ENCODE data around the gene LMAN2.

LMAN2 gene

GRCh38 chr5:177353093-177353492 lies 1.6 kb upstream of the LMAN2 start:
- no peaks in the 10 kb centered on the region for H3K9me3 ChIP-seq (replicated peaks in 1 of 2; ENCODE audit: control insufficient read depth in 2 of 2, insufficient read depth in 1 of 2, low read depth in 1 of 2, low read length in 2 of 2)
- no peak overlapping the region for H3K9ac ChIP-seq (ENCODE audit: low read depth, low read length, poor library complexity)
- H4K8ac ChIP-seq (ENCODE audit: low read depth, low read length): no peak overlapping the region
- H2BK15ac ChIP-seq (ENCODE audit: low read length): no peak overlapping the region
- H3K18ac ChIP-seq (ENCODE audit: low read length): no peak overlapping the region
- peaks cover 4 to 15% of the 10 kb centered on the region in 2 donors for H3K36me3 ChIP-seq (replicated peaks in 1 of 2; ENCODE audit: control insufficient read depth in 2 of 2, insufficient read depth in 2 of 2, low read length in 2 of 2)
- H3K79me1 ChIP-seq (ENCODE audit: low read depth, low read length): peaks cover 11% of the 10 kb centered on the region
- no peak overlapping the region for H3K23ac ChIP-seq (ENCODE audit: low read depth, low read length, poor library complexity)
- no peak overlapping the region for H2BK5ac ChIP-seq (ENCODE audit: low read length)
- no peak overlapping the region for H3K4ac ChIP-seq (ENCODE audit: low read length)
- no peak for DNase-seq (ENCODE audit: low spot score)
- H2BK120ac ChIP-seq (ENCODE audit: low read depth, low read length): no peak overlapping the region
- no peak overlapping the region for H3K4me3 ChIP-seq (ENCODE audit: low read length in 2 of 2)
- H3K27ac ChIP-seq (replicated peaks; ENCODE audit: low read length): no peak overlapping the region
- H2AFZ ChIP-seq (ENCODE audit: low read length): no peak overlapping the region
- no peak overlapping the region for H3K14ac ChIP-seq (ENCODE audit: low read length)
- H2AK5ac ChIP-seq (ENCODE audit: low read depth, low read length): no peak overlapping the region
- H3K4me1 ChIP-seq (ENCODE audit: control insufficient read depth in 2 of 2, insufficient read depth in 1 of 2, low read depth in 1 of 2, low read length in 2 of 2): peaks cover 8 to 23% of the 10 kb centered on the region in 2 donors
- H3K4me2 ChIP-seq (ENCODE audit: insufficient read depth, low read length, poor library complexity, severe bottlenecking): no peak overlapping the region
- H3K27me3 ChIP-seq (ENCODE audit: control insufficient read depth in 3 of 3, insufficient read depth in 3 of 3, low read depth in 1 of 3, low read length in 3 of 3): peaks cover 0 to 12% (median 0%) of the 10 kb centered on the region in 3 experiments
- no peak overlapping the region for H4K91ac ChIP-seq (ENCODE audit: low read depth, low read length, poor library complexity)
- no peak overlapping the region for H2BK12ac ChIP-seq (ENCODE audit: low read length)
- no CpG with 5 or more reads among the region's 5 CpGs for WGBS, 2 donors (ENCODE audit: extremely low coverage in 2 of 2, insufficient read length in 2 of 2, insufficient replicate concordance in 1 of 2)

GRCh38 chr5:177350776-177351391 lies 584 bp downstream of the LMAN2 start:
- Histone ChIP-seq H2BK120ac (ENCODE audit: low read depth, low read length) (no peak overlapping the region), H3K14ac (ENCODE audit: low read length) (no peak overlapping the region), H3K4ac (ENCODE audit: low read length) (peak overlapping the region; percentile 8), H3K36me3 (replicated peaks in 1 of 2; ENCODE audit: control insufficient read depth in 2 of 2, insufficient read depth in 2 of 2, low read length in 2 of 2) (peaks cover 4 to 31% of the 10 kb centered on the region in 2 donors), H3K23ac (ENCODE audit: low read depth, low read length, poor library complexity) (peak overlapping the region; percentile 1), H3K4me1 (ENCODE audit: control insufficient read depth in 2 of 2, insufficient read depth in 1 of 2, low read depth in 1 of 2, low read length in 2 of 2) (peaks cover 8 to 9% of the 10 kb centered on the region in 2 donors), H3K27me3 (ENCODE audit: control insufficient read depth in 3 of 3, insufficient read depth in 3 of 3, low read depth in 1 of 3, low read length in 3 of 3) (peaks cover 0 to 1% (median 0%) of the 10 kb centered on the region in 3 experiments), H4K8ac (ENCODE audit: low read depth, low read length) (peak overlapping the region; percentile 66), H2BK15ac (ENCODE audit: low read length) (no peak overlapping the region), H3K4me2 (ENCODE audit: insufficient read depth, low read length, poor library complexity, severe bottlenecking) (peak overlapping the region; percentile 97), H2BK5ac (ENCODE audit: low read length) (peak overlapping the region; percentile 97), H3K18ac (ENCODE audit: low read length) (peak overlapping the region; percentile 84), H3K79me1 (ENCODE audit: low read depth, low read length) (peaks cover 11% of the 10 kb centered on the region), H2AK5ac (ENCODE audit: low read depth, low read length) (peak overlapping the region; percentile 72), H3K9ac (ENCODE audit: low read depth, low read length, poor library complexity) (peak overlapping the region; percentile 96), H3K27ac (replicated peaks; ENCODE audit: low read length) (no peak overlapping the region), H2AFZ (ENCODE audit: low read length) (peak overlapping the region; percentile 99), H3K9me3 (replicated peaks in 1 of 2; ENCODE audit: control insufficient read depth in 2 of 2, insufficient read depth in 1 of 2, low read depth in 1 of 2, low read length in 2 of 2) (no peaks in the 10 kb centered on the region), H4K91ac (ENCODE audit: low read depth, low read length, poor library complexity) (no peak overlapping the region), H2BK12ac (ENCODE audit: low read length) (no peak overlapping the region), H3K4me3 (ENCODE audit: low read length in 2 of 2) (peak overlapping the region; percentile 64 to 81)
- no peak for DNase-seq (ENCODE audit: low spot score)
- WGBS, 2 donors (ENCODE audit: extremely low coverage in 2 of 2, insufficient read length in 2 of 2, insufficient replicate concordance in 1 of 2): no CpG with 5 or more reads among the region's 19 CpGs

GRCh38 chr5:177349762-177350161 lies 1.7 kb downstream of the LMAN2 start:
- H4K91ac ChIP-seq (ENCODE audit: low read depth, low read length, poor library complexity): no peak overlapping the region
- peaks cover 4 to 39% of the 10 kb centered on the region in 2 donors for H3K36me3 ChIP-seq (replicated peaks in 1 of 2; ENCODE audit: control insufficient read depth in 2 of 2, insufficient read depth in 2 of 2, low read length in 2 of 2)
- H3K4me1 ChIP-seq (ENCODE audit: control insufficient read depth in 2 of 2, insufficient read depth in 1 of 2, low read depth in 1 of 2, low read length in 2 of 2): peaks cover 8 to 9% of the 10 kb centered on the region in 2 donors
- H3K4ac ChIP-seq (ENCODE audit: low read length): no peak overlapping the region
- no peaks in the 10 kb centered on the region for H3K9me3 ChIP-seq (replicated peaks in 1 of 2; ENCODE audit: control insufficient read depth in 2 of 2, insufficient read depth in 1 of 2, low read depth in 1 of 2, low read length in 2 of 2)
- no peak overlapping the region for H3K27ac ChIP-seq (replicated peaks; ENCODE audit: low read length)
- no peak overlapping the region for H2AFZ ChIP-seq (ENCODE audit: low read length)
- H2BK12ac ChIP-seq (ENCODE audit: low read length): no peak overlapping the region
- H2AK5ac ChIP-seq (ENCODE audit: low read depth, low read length): no peak overlapping the region
- no peak overlapping the region for H3K14ac ChIP-seq (ENCODE audit: low read length)
- H3K9ac ChIP-seq (ENCODE audit: low read depth, low read length, poor library complexity): no peak overlapping the region
- no peak overlapping the region for H2BK5ac ChIP-seq (ENCODE audit: low read length)
- H3K4me3 ChIP-seq (ENCODE audit: low read length in 2 of 2): peak overlapping the region in 1 of 2 donors; percentile 64
- no peaks in the 10 kb centered on the region for H3K27me3 ChIP-seq (ENCODE audit: control insufficient read depth in 3 of 3, insufficient read depth in 3 of 3, low read depth in 1 of 3, low read length in 3 of 3)
- H3K79me1 ChIP-seq (ENCODE audit: low read depth, low read length): peaks cover 11% of the 10 kb centered on the region
- WGBS, 2 donors (ENCODE audit: extremely low coverage in 2 of 2, insufficient read length in 2 of 2, insufficient replicate concordance in 1 of 2): no CpG with 5 or more reads among the region's 5 CpGs
- no peak overlapping the region for H3K18ac ChIP-seq (ENCODE audit: low read length)
- H2BK120ac ChIP-seq (ENCODE audit: low read depth, low read length): no peak overlapping the region
- no peak for DNase-seq (ENCODE audit: low spot score)
- no peak overlapping the region for H2BK15ac ChIP-seq (ENCODE audit: low read length)
- no peak overlapping the region for H3K23ac ChIP-seq (ENCODE audit: low read depth, low read length, poor library complexity)
- H4K8ac ChIP-seq (ENCODE audit: low read depth, low read length): no peak overlapping the region
- H3K4me2 ChIP-seq (ENCODE audit: insufficient read depth, low read length, poor library complexity, severe bottlenecking): peak overlapping the region; percentile 28

DNA sequence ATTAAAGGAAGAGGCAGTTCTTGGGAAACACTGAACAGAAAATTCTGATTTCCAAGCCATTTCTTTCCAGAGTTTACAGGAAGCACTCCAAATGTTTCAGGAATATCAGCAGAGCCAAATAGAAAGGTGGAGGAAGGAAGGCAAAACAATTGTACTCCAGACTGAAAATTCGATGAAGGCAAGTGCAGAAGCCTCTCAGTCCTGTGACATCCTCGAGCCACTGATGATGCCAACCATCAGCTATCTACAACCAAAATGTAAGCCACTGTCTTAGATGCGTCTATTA lies 2.2 kb downstream of the LMAN2 start:
- Histone ChIP-seq H4K8ac (ENCODE audit: low read depth, low read length) (no peak overlapping the region), H3K4me3 (ENCODE audit: low read length in 2 of 2) (no peak overlapping the region), H3K4ac (ENCODE audit: low read length) (no peak overlapping the region), H2BK5ac (ENCODE audit: low read length) (no peak overlapping the region), H2AK5ac (ENCODE audit: low read depth, low read length) (no peak overlapping the region), H3K14ac (ENCODE audit: low read length) (no peak overlapping the region), H3K27ac (replicated peaks; ENCODE audit: low read length) (no peak overlapping the region), H3K4me1 (ENCODE audit: control insufficient read depth in 2 of 2, insufficient read depth in 1 of 2, low read depth in 1 of 2, low read length in 2 of 2) (peaks cover 8 to 9% of the 10 kb centered on the region in 2 donors), H3K36me3 (replicated peaks in 1 of 2; ENCODE audit: control insufficient read depth in 2 of 2, insufficient read depth in 2 of 2, low read length in 2 of 2) (peaks cover 4 to 39% of the 10 kb centered on the region in 2 donors), H4K91ac (ENCODE audit: low read depth, low read length, poor library complexity) (no peak overlapping the region), H2AFZ (ENCODE audit: low read length) (no peak overlapping the region), H2BK120ac (ENCODE audit: low read depth, low read length) (no peak overlapping the region), H3K9me3 (replicated peaks in 1 of 2; ENCODE audit: control insufficient read depth in 2 of 2, insufficient read depth in 1 of 2, low read depth in 1 of 2, low read length in 2 of 2) (no peaks in the 10 kb centered on the region), H3K79me1 (ENCODE audit: low read depth, low read length) (peaks cover 11% of the 10 kb centered on the region), H2BK15ac (ENCODE audit: low read length) (no peak overlapping the region), H3K4me2 (ENCODE audit: insufficient read depth, low read length, poor library complexity, severe bottlenecking) (no peak overlapping the region), H3K18ac (ENCODE audit: low read length) (no peak overlapping the region), H3K23ac (ENCODE audit: low read depth, low read length, poor library complexity) (no peak overlapping the region), H2BK12ac (ENCODE audit: low read length) (no peak overlapping the region), H3K9ac (ENCODE audit: low read depth, low read length, poor library complexity) (no peak overlapping the region), H3K27me3 (ENCODE audit: control insufficient read depth in 3 of 3, insufficient read depth in 3 of 3, low read depth in 1 of 3, low read length in 3 of 3) (no peaks in the 10 kb centered on the region)
- no peak for DNase-seq (ENCODE audit: low spot score)
- WGBS, 2 donors (ENCODE audit: extremely low coverage in 2 of 2, insufficient read length in 2 of 2, insufficient replicate concordance in 1 of 2): no CpG with 5 or more reads among the region's 3 CpGs

Data from neuronal stem cell (in vitro differentiated cells).